A673 (cell line): ENCODE measurements around the gene TFDP2.

Source experiments
- CTCF ChIP-seq: fragments of 300-800, 200-600 bp; sonication (generic); conservative IDR thresholded peaks from 2 replicates; pipeline ENCODE4 v1.5.1; 2017; ENCODE audit warnings: low read depth, mild to moderate bottlenecking, antibody characterized with exemption, low read length, moderate library complexity, mixed read lengths
- EZH2 ChIP-seq: fragments of 200-600 bp; sonication (generic); IDR thresholded peaks from 2 replicates; pipeline ENCODE4 v1.6.1; 2017; ENCODE audit warnings: borderline replicate concordance, low read depth, mild to moderate bottlenecking, mixed read lengths, antibody characterized with exemption, low read length; ENCODE audit not compliant: poor library complexity, severe bottlenecking

- TF ChIP-seq CTCF (no peak), EZH2 (no peak)
Observed at GRCh38 chr3:142053835-142054234, 95.5 kb downstream of the TFDP2 start.
